H1 (cell line): ENCODE results near the gene CISD2. TPM values are rescaled to one million over a fixed set of nuclear protein-coding genes. Genes with fewer than 3 reads are reported as not detected.

Source experiments
- CTCF ChIA-PET: fragments of 300-600 bp; sonication (Branson Sonifier 250); formaldehyde crosslinking; loops from one replicate; lab custom pipeline; 2021; ENCODE audit not compliant: partially characterized antibody; lab: Charles Lee
- POLR2A ChIA-PET: fragments of 300-600 bp; sonication (Branson Sonifier 250); formaldehyde crosslinking; loops from one replicate; lab custom pipeline; 2021; ENCODE audit warnings: inconsistent platforms; ENCODE audit not compliant: partially characterized antibody; lab: Charles Lee
- DNase-seq, 2 experiments: peaks; one replicate each; pipeline versions ENCODE4 v3.0.0 to v3.0.0-alpha.2; 2010 to 2022; ENCODE audit warnings: low spot score in 2 of 2, low read depth in 1 of 2, mixed read lengths in 1 of 2
- FAIRE-seq: peaks from 2 replicates; lab custom pipeline; 2011; peaks lifted over from hg19 to GRCh38; lab: Jason Lieb, UNC
- H2AFZ ChIP-seq: 2 replicates; pipeline ENCODE4 v1.8.1; 2012; ENCODE audit warnings: low read length, inconsistent platforms
- H2AK5ac ChIP-seq: 2 replicates; pipeline ENCODE4 v1.6.1; 2013; ENCODE audit warnings: low read depth, low read length
- H2BK120ac ChIP-seq: replicated peaks from 2 replicates; pipeline ENCODE3; 2013; ENCODE audit warnings: low read depth, low read length, inconsistent platforms
- H2BK12ac ChIP-seq: 2 replicates; pipeline ENCODE4 v1.6.1; 2013; ENCODE audit warnings: low read depth, low read length
- H2BK15ac ChIP-seq: 2 replicates; pipeline ENCODE4 v1.6.1; 2013; ENCODE audit warnings: low read length
- H2BK20ac ChIP-seq: 2 replicates; pipeline ENCODE4 v1.6.1; 2013; ENCODE audit warnings: low read length
- H2BK5ac ChIP-seq: 2 replicates; pipeline ENCODE4 v1.6.1; 2013; ENCODE audit warnings: low read depth, low read length
- H3K14ac ChIP-seq: 2 replicates; pipeline ENCODE4 v1.6.1; 2013; ENCODE audit warnings: inconsistent platforms; ENCODE audit not compliant: insufficient read length
- H3K18ac ChIP-seq: 2 replicates; pipeline ENCODE4 v1.6.1; 2013; ENCODE audit warnings: low read length; ENCODE audit errors: extremely low read depth
- H3K23ac ChIP-seq: 2 replicates; pipeline ENCODE4 v1.6.1; 2013; ENCODE audit warnings: inconsistent platforms; ENCODE audit not compliant: insufficient read length
- H3K23me2 ChIP-seq: 2 replicates; pipeline ENCODE4 v1.6.1; 2013; ENCODE audit warnings: low read depth, low read length
- H3K27ac ChIP-seq: 2 replicates; pipeline ENCODE4 v1.6.1; 2011; ENCODE audit warnings: low read depth, low read length, inconsistent platforms
- H3K27me3 ChIP-seq, 4 experiments: replicated peaks in 1 of 4; 1 replicate in 1 of 4; 2 replicates in 3 of 4; pipeline versions ENCODE4 v1.6.1 to v1.8.1; 2011 to 2013; ENCODE audit warnings: low read length in 3 of 4, mild to moderate bottlenecking in 3 of 4, inconsistent platforms in 2 of 4, mixed read lengths in 2 of 4, moderate library complexity in 1 of 4; ENCODE audit not compliant: control insufficient read depth in 3 of 4, insufficient read depth in 3 of 4; ENCODE audit errors: extremely low read depth in 1 of 4
- H3K36me3 ChIP-seq, 4 experiments: 2 replicates each; pipeline versions ENCODE4 v1.6.1 to v1.8.1; 2011 to 2013; ENCODE audit warnings: mild to moderate bottlenecking in 4 of 4, low read length in 3 of 4, moderate library complexity in 2 of 4, control low read depth in 1 of 4, inconsistent platforms in 1 of 4; ENCODE audit not compliant: insufficient read depth in 4 of 4, control insufficient read depth in 2 of 4
- H3K4ac ChIP-seq: replicated peaks from 2 replicates; pipeline ENCODE3; 2013; ENCODE audit warnings: low read length, low read depth, mixed read lengths, inconsistent platforms; ENCODE audit not compliant: insufficient read length
- H3K4me1 ChIP-seq, 4 experiments: replicated peaks in 1 of 4; 1 replicate in 1 of 4; 2 replicates in 3 of 4; pipeline versions ENCODE4 v1.6.1 to v1.8.1; 2011 to 2013; ENCODE audit warnings: low read length in 3 of 4, inconsistent platforms in 2 of 4, mixed read lengths in 1 of 4; ENCODE audit not compliant: insufficient read depth in 4 of 4, control insufficient read depth in 3 of 4
- H3K4me2 ChIP-seq, 2 experiments: 2 replicates each; pipeline versions ENCODE4 v1.6.1 to v1.8.1; 2011 to 2013; ENCODE audit warnings: low read depth in 2 of 2, low read length in 2 of 2, control low read depth in 1 of 2, inconsistent platforms in 1 of 2, mild to moderate bottlenecking in 1 of 2; ENCODE audit not compliant: insufficient read depth in 1 of 2
- H3K4me3 ChIP-seq, 4 experiments: fragments of 200-600, 300-600 bp in 1 of 4; sonication (generic), shearing (Covaris generic), sonication (Bioruptor Twin) in 1 of 4; 2 replicates each; pipeline versions ENCODE4 v1.5.1 to v1.8.1; 2011 to 2016; ENCODE audit warnings: low read length in 4 of 4, low read depth in 3 of 4, control low read depth in 2 of 4, inconsistent platforms in 2 of 4, mild to moderate bottlenecking in 2 of 4, mixed read lengths in 1 of 4, moderate library complexity in 1 of 4; ENCODE audit not compliant: insufficient read depth in 2 of 4; ENCODE audit errors: extremely low read depth in 1 of 4
- H3K56ac ChIP-seq: replicated peaks from 2 replicates; pipeline ENCODE3; 2013; ENCODE audit warnings: low read depth, mild to moderate bottlenecking, mixed read lengths, low read length, inconsistent platforms; ENCODE audit not compliant: insufficient read length
- H3K79me1 ChIP-seq: 2 replicates; pipeline ENCODE4 v1.6.1; 2013; ENCODE audit warnings: low read depth, low read length, control low read depth
- H3K79me2 ChIP-seq, 2 experiments: 2 replicates each; pipeline versions ENCODE4 v1.6.1 to v1.8.1; 2012 to 2013; ENCODE audit warnings: low read length in 2 of 2, mild to moderate bottlenecking in 2 of 2, inconsistent platforms in 1 of 2; ENCODE audit not compliant: insufficient read depth in 2 of 2, control insufficient read depth in 1 of 2
- H3K9ac ChIP-seq, 4 experiments: replicated peaks in 1 of 4; 1 replicate in 1 of 4; 2 replicates in 3 of 4; pipeline versions ENCODE4 v1.6.1 to v1.8.1; 2011 to 2013; ENCODE audit warnings: low read depth in 3 of 4, low read length in 3 of 4, control low read depth in 2 of 4, mild to moderate bottlenecking in 2 of 4, moderate library complexity in 2 of 4, inconsistent platforms in 1 of 4; ENCODE audit errors: extremely low read depth in 1 of 4
- H3K9me3 ChIP-seq, 2 experiments: 2 replicates each; pipeline versions ENCODE4 v1.6.1 to v1.8.1; 2012 to 2013; ENCODE audit warnings: mild to moderate bottlenecking in 2 of 2, moderate library complexity in 2 of 2, control low read depth in 1 of 2, inconsistent platforms in 1 of 2, low read depth in 1 of 2, low read length in 1 of 2, mixed read lengths in 1 of 2; ENCODE audit not compliant: insufficient read depth in 2 of 2
- H4K20me1 ChIP-seq, 2 experiments: replicated peaks in 1 of 2; 2 replicates each; pipeline versions ENCODE3 to v1.8.1; 2011 to 2013; ENCODE audit warnings: inconsistent platforms in 2 of 2, low read length in 2 of 2, mild to moderate bottlenecking in 1 of 2; ENCODE audit not compliant: insufficient read depth in 2 of 2, control insufficient read depth in 1 of 2
- H4K5ac ChIP-seq: 2 replicates; pipeline ENCODE4 v1.6.1; 2013; ENCODE audit warnings: low read length, low read depth, mixed read lengths, inconsistent platforms; ENCODE audit not compliant: insufficient read length
- H4K8ac ChIP-seq: 2 replicates; pipeline ENCODE4 v1.8.0; 2013; ENCODE audit warnings: mild to moderate bottlenecking, moderate library complexity, low read length, inconsistent platforms; ENCODE audit not compliant: insufficient read depth; ENCODE audit errors: extremely low read depth
- H4K91ac ChIP-seq: replicated peaks from 2 replicates; pipeline ENCODE3; 2013; ENCODE audit warnings: low read length, mixed read lengths, inconsistent platforms; ENCODE audit not compliant: insufficient read length
- ASH2L ChIP-seq: fragments of 200-600, 300-600 bp; sonication (generic); IDR thresholded peaks from one replicate; pipeline ENCODE4 v1.7.1; 2017; ENCODE audit warnings: low read length
- BACH1 ChIP-seq: IDR thresholded peaks from 2 replicates; pipeline ENCODE4 v1.6.1; 2012; ENCODE audit warnings: low read length, improper control_type of control experiment
- BRCA1 ChIP-seq: IDR thresholded peaks from 2 replicates; pipeline ENCODE4 v1.6.1; 2012; ENCODE audit warnings: low read depth, low read length, improper control_type of control experiment
- CBX8 ChIP-seq: fragments of 300-800, 300-1000 bp; sonication (generic); IDR thresholded peaks from 2 replicates; pipeline ENCODE4 v1.7.1; 2016; ENCODE audit warnings: low read depth, low read length, borderline replicate concordance
- CTCF ChIP-seq, 3 experiments: IDR thresholded peaks; 1 replicate in 2 of 3; 2 replicates in 1 of 3; pipeline versions ENCODE4 v1.5.1 to v1.6.1; 2011; ENCODE audit warnings: low read length in 3 of 3, mild to moderate bottlenecking in 3 of 3, inconsistent platforms in 2 of 3, low read depth in 1 of 3, moderate library complexity in 1 of 3; ENCODE audit not compliant: insufficient read depth in 1 of 3; ENCODE audit errors: control extremely low read depth in 1 of 3
- JUN ChIP-seq: IDR thresholded peaks from 2 replicates; pipeline ENCODE4 v1.6.1; 2011; ENCODE audit warnings: low read depth, mild to moderate bottlenecking, improper control_type of control experiment, low read length
- KDM1A ChIP-seq: fragments of 200-600, 300-600 bp; sonication (generic); IDR thresholded peaks from 2 replicates; pipeline ENCODE4 v1.7.1; 2016; ENCODE audit warnings: mild to moderate bottlenecking, low read length, borderline replicate concordance
- NRF1 ChIP-seq: IDR thresholded peaks from 2 replicates; pipeline ENCODE4 v1.6.1; 2011; ENCODE audit warnings: mild to moderate bottlenecking, low read depth, low read length, improper control_type of control experiment
- PHF8 ChIP-seq: fragments of 200-600 bp; sonication (generic); conservative IDR thresholded peaks from 2 replicates; pipeline ENCODE4 v1.7.1; 2012; ENCODE audit warnings: low read depth, mild to moderate bottlenecking, inconsistent platforms, low read length, moderate library complexity
- POU5F1 ChIP-seq: IDR thresholded peaks from 2 replicates; pipeline ENCODE4 v1.6.1; 2011; ENCODE audit warnings: low read depth, mild to moderate bottlenecking, low read length, moderate library complexity
- USF2 ChIP-seq: IDR thresholded peaks from 2 replicates; pipeline ENCODE4 v1.6.1; 2011; ENCODE audit warnings: low read length, improper control_type of control experiment
- WGBS, 2 experiments: shearing (Covaris generic) in 1 of 2; methylation state at CpG; one replicate each; pipeline versions ENCODE4 v1.1.6 to v1.1.7; 2013 to 2015; ENCODE audit warnings: low lambda C conversion rate in 2 of 2, mixed read lengths in 2 of 2, inconsistent platforms in 1 of 2, low coverage in 1 of 2, missing lambda C conversion rate in 1 of 2; ENCODE audit not compliant: insufficient replicate concordance in 2 of 2, insufficient coverage in 1 of 2, insufficient read length in 1 of 2; ENCODE audit errors: extremely low coverage in 1 of 2, missing lambda C conversion rate in 1 of 2; 5-methylcytosine and 5-hydroxymethylcytosine counted together
- polyA plus RNA-seq, 7 experiments: library from polyadenylated mRNA; depleted of rRNA in 3 of 7; stranded (reverse) in 5 of 7; unstranded in 2 of 7; fragments of >200 nt in 5 of 7; fragments of 200-250 nt in 2 of 7; gene quantifications; 1 replicate in 5 of 7; 2 replicates in 1 of 7; 4 replicates in 1 of 7; pipeline versions ENCODE4 v1.2.1 to v1.2.3, GENCODE V29; 2011 to 2013; ENCODE audit warnings: missing spikeins in 2 of 7, mixed read lengths in 2 of 7
- total RNA-seq: library from RNA; stranded (reverse); fragmentation: NEBNext Ultra II Directional; extraction: Animal tissue kit (Norgen Biotek cat#: 25700); gene quantifications from 2 replicates; pipeline ENCODE4 v1.2.1, GENCODE V29; 2021

CISD2 gene
- total and polyA plus RNA-seq, 2 of the 8 experiments (the other 6 are each of a cell fraction or from before 2014, with no cell fraction given) = 23.7 to 48.3 TPM

GRCh38 chr4:102832667-102833066 is 36.1 kb upstream of the CISD2 start:
- no peak overlapping the region for H2BK5ac ChIP-seq
- H4K20me1 ChIP-seq = no peaks in the 10 kb centered on the region
- no peak overlapping the region for H3K14ac ChIP-seq
- H3K36me3 ChIP-seq = no peaks in the 10 kb centered on the region
- ChIA-PET CTCF (interaction anchor here (0.6 to 0.7 kb wide), 2 partner anchors 10 to 126 kb away, joined by 3 read pairs; no protein-coding TSS in a partner anchor), POLR2A (no interaction called here)
- H3K56ac ChIP-seq = no peak overlapping the region
- peaks cover 0 to 22% of the 10 kb centered on the region in 2 experiments; a peak in 2 of 4 replicates for H3K79me2 ChIP-seq
- no peak overlapping the region for H3K18ac ChIP-seq
- H3K4me1 ChIP-seq = peaks cover 0 to 12% (median 8%) of the 10 kb centered on the region in 4 experiments; a peak in 4 of 7 replicates
- DNase-seq (no peak), FAIRE-seq (no peak)
- no peak overlapping the region for H2AK5ac ChIP-seq
- no peak overlapping the region for H3K4me2 ChIP-seq
- H2BK12ac ChIP-seq = no peak overlapping the region
- 74% methylated on average over 1 of the region's 1 CpG; no CpG with 5 or more reads in 1 of the 2 experiments for WGBS, 2 experiments
- H2BK15ac ChIP-seq = no peak overlapping the region
- H3K27ac ChIP-seq = no peak overlapping the region
- H3K9me3 ChIP-seq = no peaks in the 10 kb centered on the region
- H3K4ac ChIP-seq = no peak overlapping the region
- H4K8ac ChIP-seq = no peak overlapping the region
- no peaks in the 10 kb centered on the region; the same call in 1 of the 2 replicates for H3K79me1 ChIP-seq
- H3K9ac ChIP-seq = no peak overlapping the region
- no peak overlapping the region for H3K4me3 ChIP-seq
- no peaks in the 10 kb centered on the region for H3K27me3 ChIP-seq
- no peak overlapping the region for H2BK120ac ChIP-seq
- H2AFZ ChIP-seq = no peak overlapping the region
- H4K5ac ChIP-seq = no peak overlapping the region
- no peaks in the 10 kb centered on the region for H3K23me2 ChIP-seq
- no peak overlapping the region for H3K23ac ChIP-seq
- no peak overlapping the region for H4K91ac ChIP-seq
- H2BK20ac ChIP-seq = no peak overlapping the region
- TF ChIP-seq ASH2L (no peak), CBX8 (no peak), BRCA1 (no peak), JUN (no peak), NRF1 (no peak), CTCF (IDR thresholded peaks at IDR 0.05; ENCODE audit: control extremely low read depth in 1 of 3, insufficient read depth in 1 of 3, low read depth in 1 of 3, low read length in 3 of 3) (no peak), USF2 (no peak), BACH1 (no peak), POU5F1 (no peak), PHF8 (no peak), KDM1A (no peak)
